Measurements from ENCODE around the gene TSPAN14. TPM values are rescaled to one million over a fixed set of nuclear protein-coding genes. Genes with fewer than 3 reads are reported as not detected.

Gene TSPAN14
- total and polyA plus RNA-seq, 2 of the 13 experiments (the other 11 are each of a cell fraction or from before 2014, with no cell fraction given), result 24.1 to 80.6 TPM

- TF ChIP-seq, protein P1, sequence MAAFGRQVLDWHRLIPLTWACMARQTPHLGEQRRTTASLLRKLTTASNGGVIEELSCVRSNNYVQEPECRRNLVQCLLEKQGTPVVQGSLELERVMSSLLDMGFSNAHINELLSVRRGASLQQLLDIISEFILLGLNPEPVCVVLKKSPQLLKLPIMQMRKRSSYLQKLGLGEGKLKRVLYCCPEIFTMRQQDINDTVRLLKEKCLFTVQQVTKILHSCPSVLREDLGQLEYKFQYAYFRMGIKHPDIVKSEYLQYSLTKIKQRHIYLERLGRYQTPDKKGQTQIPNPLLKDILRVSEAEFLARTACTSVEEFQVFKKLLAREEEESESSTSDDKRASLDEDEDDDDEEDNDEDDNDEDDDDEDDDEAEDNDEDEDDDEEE (CRISPR knock-in tag; IDR thresholded peaks at IDR 0.05), result no peak
- TF ChIP-seq ADNP (CRISPR knock-in tag; IDR thresholded peaks at IDR 0.05), result no peak
- TF ChIP-seq GABPA (IDR thresholded peaks at IDR 0.05; ENCODE audit: low read depth, low read length), result no peak
- TF ChIP-seq GABPA (CRISPR knock-in tag; IDR thresholded peaks at IDR 0.05; ENCODE audit: low read depth), result no peak
- TF ChIP-seq HOXA3 (CRISPR knock-in tag; IDR thresholded peaks at IDR 0.05), result no peak
- TF ChIP-seq, protein P2, sequence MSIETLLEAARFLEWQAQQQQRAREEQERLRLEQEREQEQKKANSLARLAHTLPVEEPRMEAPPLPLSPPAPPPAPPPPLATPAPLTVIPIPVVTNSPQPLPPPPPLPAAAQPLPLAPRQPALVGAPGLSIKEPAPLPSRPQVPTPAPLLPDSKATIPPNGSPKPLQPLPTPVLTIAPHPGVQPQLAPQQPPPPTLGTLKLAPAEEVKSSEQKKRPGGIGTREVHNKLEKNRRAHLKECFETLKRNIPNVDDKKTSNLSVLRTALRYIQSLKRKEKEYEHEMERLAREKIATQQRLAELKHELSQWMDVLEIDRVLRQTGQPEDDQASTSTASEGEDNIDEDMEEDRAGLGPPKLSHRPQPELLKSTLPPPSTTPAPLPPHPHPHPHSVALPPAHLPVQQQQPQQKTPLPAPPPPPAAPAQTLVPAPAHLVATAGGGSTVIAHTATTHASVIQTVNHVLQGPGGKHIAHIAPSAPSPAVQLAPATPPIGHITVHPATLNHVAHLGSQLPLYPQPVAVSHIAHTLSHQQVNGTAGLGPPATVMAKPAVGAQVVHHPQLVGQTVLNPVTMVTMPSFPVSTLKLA (IDR thresholded peaks at IDR 0.05), result no peak
- no peak for TF ChIP-seq CHD2 (IDR thresholded peaks at IDR 0.05; ENCODE audit: low read depth, low read length)
- no peak for TF ChIP-seq ZNF550 (CRISPR knock-in tag; IDR thresholded peaks at IDR 0.05; ENCODE audit: borderline replicate concordance)
- TF ChIP-seq ZIK1 (CRISPR knock-in tag; IDR thresholded peaks at IDR 0.05; ENCODE audit: borderline replicate concordance, low read depth), result no peak
These were observed 33.9 kb downstream of the TSPAN14 start (continued) for GRCh38 chr10:80487791-80488538.

DNA sequence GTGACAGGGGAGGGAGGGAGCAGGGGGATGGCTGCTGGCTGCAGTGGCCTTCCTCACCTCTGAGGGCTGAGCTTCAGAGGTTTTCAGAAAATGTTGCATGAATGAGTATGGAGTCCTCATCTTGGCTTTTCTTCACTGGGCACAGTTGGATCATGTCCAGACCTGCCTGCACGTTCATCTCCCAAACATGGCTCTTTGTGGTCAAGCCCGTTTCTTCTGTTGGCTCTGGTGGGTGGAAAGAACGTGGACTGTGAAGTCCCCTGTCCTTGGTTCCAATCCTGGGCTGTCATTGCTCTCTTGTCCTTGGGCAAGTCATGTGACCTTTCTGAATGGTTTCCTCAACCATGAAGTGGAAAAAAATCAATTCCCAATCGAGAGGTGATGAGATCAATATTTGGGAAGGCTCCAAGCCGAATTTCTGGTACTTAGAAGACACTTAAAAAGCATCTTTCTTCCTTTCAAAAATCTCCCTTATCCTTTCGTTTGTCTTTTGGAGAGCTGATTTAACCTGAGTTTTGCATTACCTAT is 34.5 kb downstream of the TSPAN14 start:
- ChIA-PET CTCF (ENCODE audit: low intra/inter-chr PET ratio, low total read pairs) (no interaction called here), POLR2A (interaction anchor here (1.3 to 2.3 kb wide), 2 partner anchors 10 to 25 kb away, joined by 3 to 9 read pairs; no protein-coding TSS in a partner anchor)
- Histone ChIP-seq H3K27me3 (ENCODE audit: control insufficient read depth in 1 of 2, insufficient read depth in 2 of 2, low read length in 2 of 2) (no peaks in the 10 kb centered on the region), H3K9me3 (ENCODE audit: low read length) (no peaks in the 10 kb centered on the region), H3K36me3 (replicated peaks in 1 of 2; ENCODE audit: control insufficient read depth in 1 of 2, insufficient read depth in 2 of 2, low read length in 2 of 2) (peaks cover 13 to 30% of the 10 kb centered on the region in 2 experiments), H3K79me2 (ENCODE audit: insufficient read depth, low read length) (peaks cover 90% of the 10 kb centered on the region), H3K4me1 (ENCODE audit: insufficient read depth, low read length) (peaks cover 100% of the 10 kb centered on the region), H2AFZ (ENCODE audit: low read length) (no peak overlapping the region), H3K4me3 (replicated peaks in 1 of 3; ENCODE audit: insufficient read depth in 1 of 3, low read depth in 2 of 3, low read length in 3 of 3) (no peak overlapping the region), H3K27ac (ENCODE audit: extremely low read length, insufficient read depth, low read length) (peak overlapping the region; percentile 36), H3K9ac (ENCODE audit: insufficient read depth, low read depth, low read length) (no peak overlapping the region), H3K4me2 (ENCODE audit: low read depth, low read length) (no peak overlapping the region), H4K20me1 (ENCODE audit: insufficient read depth, low read length) (no peaks in the 10 kb centered on the region; the same call in none of the 2 replicates)
- ATAC-seq (no peak), FAIRE-seq (no peak), DNase-seq (ENCODE audit: low spot score) (no peak)
- intact Hi-C loops (cut with micrococcal nuclease; ENCODE audit: unreplicated experiment), result no loop called here
- BruUV-seq (replicated peaks), result no TSS peak
- in situ Hi-C loops (cut with HindIII; ENCODE audit: extremely low pct_ligation_motif_present, low pct_unique_long_range_greater_than_20kb), result no loop called here
- WGBS (ENCODE audit: low lambda C conversion rate), result 88% methylated on average over 6 of the region's 6 CpGs
- TF ChIP-seq ZFP36L1 (CRISPR knock-in tag; IDR thresholded peaks at IDR 0.05) (no peak), BRCA1 (CRISPR knock-in tag; IDR thresholded peaks at IDR 0.05) (no peak), SCMH1 (CRISPR knock-in tag; IDR thresholded peaks at IDR 0.05; ENCODE audit: borderline replicate concordance) (no peak), SKIL (CRISPR knock-in tag; IDR thresholded peaks at IDR 0.05; ENCODE audit: borderline replicate concordance) (no peak), IKZF1 (IDR thresholded peaks at IDR 0.05) (no peak), NFKB2 (CRISPR knock-in tag; IDR thresholded peaks at IDR 0.05; ENCODE audit: borderline replicate concordance) (no peak), SRY (CRISPR knock-in tag; IDR thresholded peaks at IDR 0.05) (no peak)
- TF ChIP-seq, protein P3, sequence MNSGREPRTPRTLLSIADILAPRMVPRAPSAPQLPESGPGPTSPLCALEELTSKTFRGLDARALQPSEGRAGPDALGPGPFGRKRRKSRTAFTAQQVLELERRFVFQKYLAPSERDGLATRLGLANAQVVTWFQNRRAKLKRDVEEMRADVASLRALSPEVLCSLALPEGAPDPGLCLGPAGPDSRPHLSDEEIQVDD (CRISPR knock-in tag; IDR thresholded peaks at IDR 0.05; ENCODE audit: borderline replicate concordance), result no peak
